HG02588 (cell line): ENCODE data around the gene SKA2.
"Not testable (repeated sequence)": the region's sequence is repeated elsewhere in the genome, so short reads cannot be mapped to it uniquely, and the experiment has no call there.

Experiments
- ATAC-seq: cut with Tn5 transposase; IDR thresholded peaks from one replicate; pipeline ENCODE4 v1.9.1; 2021; ENCODE audit warnings: mild to moderate bottlenecking, moderate library complexity; ENCODE audit not compliant: unreplicated experiment

Gene SKA2

GRCh38 chr17:59152925-59153324 is 2.1 kb downstream of the SKA2 start:
- no peak for ATAC-seq

GRCh38 chr17:59151591-59151990 is 3.4 kb downstream of the SKA2 start:
- ATAC-seq: no peak

- ATAC-seq: no peak
These were observed 4.0 kb downstream of the SKA2 start for GRCh38 chr17:59151006-59151405.

- ATAC-seq: no peak
These were observed 5.0 kb downstream of the SKA2 start for GRCh38 chr17:59149841-59150511.

- ATAC-seq: no peak
These were observed 5.9 kb downstream of the SKA2 start for GRCh38 chr17:59149051-59149450.

DNA sequence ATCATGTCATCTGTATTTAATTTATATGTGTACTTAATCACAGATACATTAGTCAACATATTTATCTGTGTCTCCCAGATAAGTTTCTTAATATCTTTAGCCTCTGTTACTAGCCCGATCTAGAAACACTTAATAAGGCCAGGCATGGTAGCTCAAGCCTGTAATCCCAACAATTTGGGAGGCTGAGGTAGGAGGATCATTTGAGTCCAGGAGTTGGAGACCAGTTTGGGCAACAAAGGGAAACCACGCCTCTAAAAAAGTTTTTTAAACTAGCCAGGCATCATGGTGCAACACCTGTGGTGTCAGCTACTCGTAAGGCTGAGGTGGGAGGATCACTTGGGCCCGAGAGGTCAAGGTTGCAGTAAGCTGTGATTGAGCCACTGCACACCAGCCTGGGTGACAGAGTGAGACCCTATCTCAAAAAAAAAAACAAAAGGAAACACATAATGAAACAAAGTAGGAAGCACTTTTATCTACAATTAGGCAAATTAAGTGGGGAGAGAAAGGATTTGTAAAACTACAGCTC is 9.4 kb downstream of the SKA2 start:
- no peak for ATAC-seq

DNA sequence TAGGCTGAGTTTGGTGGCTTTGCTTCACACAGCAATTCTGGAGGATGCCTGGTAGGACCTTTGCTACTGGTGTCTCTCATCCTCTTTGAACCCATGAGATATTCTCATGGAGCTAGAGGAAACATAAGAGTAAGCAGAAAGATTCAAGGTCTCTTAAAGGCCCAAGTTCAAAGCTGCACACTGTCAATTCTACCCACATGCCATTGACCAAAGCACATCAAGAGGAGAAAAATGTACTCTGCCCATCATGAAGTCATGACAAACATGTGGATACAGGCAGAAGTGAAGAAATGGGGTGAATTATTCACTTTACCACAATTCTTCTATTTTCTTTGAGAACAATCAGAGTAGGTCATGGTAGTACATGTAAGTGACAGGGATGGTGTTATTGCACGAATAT is 13.1 kb downstream of the SKA2 start:
- ATAC-seq: no peak

DNA sequence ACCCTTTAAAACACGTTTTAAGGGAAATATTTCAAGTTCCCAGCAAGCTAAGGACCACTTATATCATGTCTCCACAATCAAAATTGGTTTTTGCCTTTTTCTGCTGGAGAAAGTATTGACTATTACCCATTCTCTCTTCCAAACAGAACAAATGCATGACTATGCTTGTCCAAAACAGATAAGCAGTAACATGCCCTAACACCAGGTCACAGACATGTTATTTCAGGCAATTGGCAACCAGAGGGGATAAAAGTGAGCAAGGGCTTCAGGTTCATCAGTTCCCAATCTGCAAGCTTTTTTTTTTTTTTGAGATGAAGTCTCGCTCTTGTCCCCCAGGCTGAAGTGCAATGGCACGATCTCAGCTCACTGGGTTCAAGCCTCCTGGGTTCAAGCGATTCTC is 15.0 kb downstream of the SKA2 start:
- ATAC-seq: no peak

DNA sequence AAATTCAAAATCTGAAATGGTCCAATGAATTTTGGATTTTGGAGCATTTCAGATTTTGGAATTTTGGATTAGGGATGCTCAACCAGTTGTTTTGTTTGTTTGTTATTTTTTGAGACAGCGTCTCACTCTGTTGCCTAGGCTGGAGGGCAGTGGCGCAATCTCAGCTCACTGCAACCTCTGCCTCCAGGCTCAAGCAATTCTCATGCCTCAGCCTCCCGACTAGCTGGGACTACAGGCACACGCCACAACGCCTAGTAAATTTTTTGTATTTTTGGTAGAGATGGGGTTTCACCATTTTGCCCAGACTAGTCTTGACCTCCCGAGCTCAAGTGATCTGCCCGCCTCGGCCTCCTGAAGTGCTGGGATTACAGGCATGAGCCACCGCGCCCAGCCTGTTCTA is 16.6 kb downstream of the SKA2 start:
- ATAC-seq: not testable (repeated sequence)

- ATAC-seq: no peak
These were observed 23.9 kb downstream of the SKA2 start for GRCh38 chr17:59131131-59131530.

DNA sequence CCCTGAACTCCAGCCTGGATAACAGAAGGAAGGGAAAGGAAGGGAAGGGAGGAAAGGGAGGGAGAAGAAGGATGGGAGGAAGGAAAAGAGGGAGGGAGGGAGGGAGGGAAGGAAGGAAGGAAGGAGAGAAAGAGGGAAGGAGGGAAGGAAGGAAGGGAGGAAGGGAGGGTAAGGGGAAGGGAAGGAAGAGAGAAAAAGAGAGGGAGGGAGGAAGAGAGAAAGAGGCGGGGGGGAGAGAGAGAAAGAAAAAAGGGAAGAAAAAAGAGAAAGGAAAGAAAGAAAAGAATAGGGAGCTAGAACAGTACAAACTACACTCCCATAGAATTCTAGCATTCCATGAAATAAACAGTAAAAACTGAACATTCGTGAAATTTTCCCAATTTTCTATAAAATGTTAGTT is 25.2 kb downstream of the SKA2 start:
- no peak for ATAC-seq

DNA sequence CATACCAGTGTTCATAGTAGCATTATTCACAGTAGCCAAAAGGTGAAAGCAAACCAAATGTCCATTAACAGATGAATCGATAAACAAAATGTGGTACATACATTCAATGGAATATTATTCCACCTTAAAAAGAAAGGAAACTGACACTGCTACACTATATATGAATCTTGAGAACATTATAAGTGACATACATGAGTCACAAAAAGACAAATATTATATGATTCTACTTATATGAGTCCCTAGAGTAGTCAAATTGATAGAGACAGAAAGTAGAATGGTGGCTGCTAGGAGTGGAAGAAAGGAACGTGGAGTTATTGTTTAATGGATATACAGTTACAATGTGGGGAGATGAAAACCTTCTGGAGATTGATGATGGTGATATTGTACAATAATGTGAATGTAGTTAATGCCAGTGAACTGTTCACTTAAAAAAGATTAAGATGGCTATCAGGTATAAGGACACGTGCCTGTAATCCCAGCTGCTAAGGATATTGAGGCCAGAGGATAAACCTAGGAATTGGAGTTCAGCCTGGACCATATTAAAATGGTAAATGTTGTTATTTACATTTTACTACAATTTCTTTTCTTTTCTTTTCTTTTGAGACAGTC is 28.1 kb downstream of the SKA2 start:
- ATAC-seq: no peak

GRCh38 chr17:59124665-59125064 is 30.3 kb downstream of the SKA2 start:
- ATAC-seq: no peak

DNA sequence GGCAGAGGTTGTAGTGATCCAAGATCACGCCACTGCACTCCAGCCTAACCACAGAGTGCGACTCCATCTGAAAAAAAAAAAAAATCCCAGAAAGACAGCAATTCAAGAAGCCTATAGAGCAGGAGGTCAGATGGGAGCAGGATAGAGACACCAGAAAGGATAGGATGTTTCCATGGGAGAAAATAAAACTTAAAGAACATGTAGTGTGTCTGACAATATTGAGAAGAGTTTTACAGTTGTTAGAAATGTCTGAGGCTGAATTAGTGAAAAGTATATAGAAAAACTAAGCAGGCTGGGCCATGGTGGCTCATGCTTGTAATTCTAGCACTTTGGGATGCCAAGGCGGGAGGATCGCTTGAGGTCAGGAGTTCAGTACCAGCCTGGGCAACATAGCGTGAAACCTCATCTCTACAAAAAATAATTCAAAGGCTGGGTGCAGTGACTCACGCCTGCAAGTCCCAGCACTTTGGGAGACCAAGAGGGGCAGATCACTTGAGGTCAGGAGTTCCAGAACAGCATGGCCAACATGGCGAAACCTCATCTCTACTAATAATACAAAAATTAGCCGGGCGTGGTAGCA is 33.0 kb downstream of the SKA2 start:
- no peak for ATAC-seq

DNA sequence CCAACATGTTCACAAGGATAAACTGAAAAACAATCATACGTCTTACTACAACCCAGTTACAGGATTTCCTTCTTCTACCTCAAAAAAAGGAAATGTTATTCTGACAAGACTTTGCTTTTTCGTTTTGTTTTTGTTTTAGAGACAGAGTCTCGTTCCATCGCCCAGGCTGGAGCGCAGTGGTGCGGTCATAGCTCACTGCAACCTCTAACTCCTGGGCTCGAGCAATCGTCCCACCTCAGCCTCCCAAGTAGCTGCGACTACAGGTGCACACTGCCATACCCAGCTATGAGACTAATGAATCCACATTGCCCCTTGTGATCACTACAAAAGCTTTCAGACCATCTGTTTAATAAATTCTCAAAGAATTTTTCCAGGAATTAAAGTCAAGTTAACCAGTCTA is 39.5 kb downstream of the SKA2 start:
- no peak for ATAC-seq

DNA sequence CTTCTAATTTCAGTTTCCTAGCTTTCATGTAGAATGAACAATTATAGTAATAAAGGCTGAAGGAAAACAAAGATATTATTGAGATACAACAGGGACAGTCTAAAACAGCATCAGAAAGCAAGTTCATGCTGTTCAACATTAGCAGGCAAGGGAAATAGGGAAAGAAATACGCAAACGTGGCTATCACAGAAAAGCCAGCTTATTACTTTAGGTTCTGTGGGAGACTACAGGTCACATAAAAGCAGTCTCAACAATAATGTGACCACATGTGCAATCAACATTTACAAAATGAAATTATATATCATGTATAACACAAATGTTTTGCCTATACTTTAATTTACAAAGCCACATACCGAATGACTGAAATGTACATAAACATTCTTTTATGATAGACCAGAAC is 43.4 kb downstream of the SKA2 start:
- no peak for ATAC-seq

- no peak for ATAC-seq
These were observed 44.0 kb downstream of the SKA2 start for GRCh38 chr17:59110973-59111372.

DNA sequence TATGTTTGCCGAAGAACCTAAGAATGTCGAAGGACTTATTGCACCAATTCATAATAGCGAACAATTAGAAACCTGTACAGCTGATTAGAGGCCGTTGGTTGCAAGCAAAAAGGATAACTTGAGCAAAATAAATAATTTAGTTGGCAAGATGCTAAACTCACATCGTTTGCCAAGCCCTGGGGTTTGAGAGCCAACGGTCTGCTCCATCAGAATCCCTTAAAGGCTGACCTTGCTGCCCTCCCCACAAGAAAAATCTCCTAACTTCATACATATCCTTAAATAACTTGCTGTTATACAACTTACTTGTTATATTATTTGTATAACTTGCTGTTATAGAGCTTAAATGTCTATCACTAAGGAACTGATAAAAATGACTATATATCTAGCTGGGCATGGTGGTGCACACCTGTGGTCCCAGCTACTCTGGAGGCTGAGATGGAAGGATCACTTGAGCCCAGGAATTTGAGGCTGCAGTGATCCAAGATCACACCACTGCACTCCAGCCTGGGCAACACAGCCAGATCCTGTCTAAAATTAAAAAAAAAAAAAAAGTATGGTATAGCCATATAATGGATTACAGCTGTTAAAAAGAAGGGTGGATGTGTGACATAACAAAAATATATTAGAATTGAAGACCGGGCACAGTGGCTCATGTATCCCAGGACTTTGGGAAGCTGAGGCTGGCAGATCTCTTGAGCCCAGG is 46.4 kb downstream of the SKA2 start:
- no peak for ATAC-seq

DNA sequence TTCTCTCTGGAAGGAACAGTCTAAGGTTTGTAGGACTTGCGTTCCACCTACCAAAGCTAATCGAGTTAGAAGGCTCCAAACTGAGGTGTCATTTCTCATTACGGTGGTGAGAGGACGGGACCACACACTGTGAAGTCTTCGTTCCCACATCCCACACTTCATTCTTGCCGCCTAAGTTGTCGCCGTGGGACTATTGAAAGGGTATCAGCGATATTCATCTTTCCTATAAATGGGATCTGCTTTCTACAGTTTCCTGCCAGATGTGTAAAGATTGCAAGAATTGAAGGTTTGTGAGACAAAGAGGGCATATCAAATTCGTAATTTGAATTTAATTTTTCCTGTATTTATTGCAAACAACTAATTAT is 47.7 kb downstream of the SKA2 start:
- ATAC-seq: no peak

DNA sequence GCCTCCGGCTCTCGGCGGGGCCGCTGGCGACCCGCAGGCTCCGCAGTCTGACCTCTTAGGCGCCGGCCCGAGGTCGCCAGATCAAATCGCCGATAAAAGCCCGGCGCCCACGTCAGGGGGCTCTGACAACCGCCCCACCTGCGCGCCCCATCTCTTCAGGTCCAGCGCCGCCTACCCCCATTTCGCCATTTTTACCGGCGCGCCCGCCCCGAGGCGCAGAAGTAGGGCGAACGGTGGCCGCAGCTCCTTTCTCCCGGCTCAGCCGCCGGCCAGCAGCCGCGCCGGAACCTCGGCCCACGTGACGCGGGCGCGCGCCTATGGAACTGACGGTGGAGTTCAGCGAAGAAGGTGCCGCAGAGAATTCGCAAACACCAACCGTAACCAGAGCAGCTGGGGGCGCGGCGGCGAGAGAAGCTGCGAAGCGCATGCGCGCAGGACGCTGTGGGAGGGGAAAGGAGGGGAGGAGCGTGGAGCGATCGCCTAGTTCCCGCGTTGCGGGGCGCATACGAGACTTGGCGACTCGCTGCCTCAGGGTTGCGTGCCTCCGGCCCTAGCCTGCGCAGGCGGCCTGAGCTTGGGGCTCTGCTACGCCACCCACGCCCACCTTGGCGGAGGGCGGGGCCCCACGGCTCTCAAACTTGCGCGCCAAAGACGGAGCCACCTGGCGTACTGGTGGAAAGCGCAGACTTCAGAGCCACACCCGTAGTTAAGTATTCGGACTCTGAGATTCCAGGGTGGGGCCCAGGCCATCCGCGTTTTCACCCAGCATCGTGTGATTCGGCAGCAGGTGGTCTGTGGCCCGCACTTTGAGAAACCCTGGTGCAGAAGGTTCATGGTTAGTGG is 48.3 kb downstream of the SKA2 start, which contains the start of gene TRIM37:
Gene TRIM37, minus strand, starts transcription at position 418 of the 843 bp plus-strand sequence. CDS start 419 bp downstream, outside the sequence.
- ATAC-seq: peak; percentile 94
